ENCODE data around the gene RGS14. TPM values are rescaled to one million over a fixed set of nuclear protein-coding genes. Genes with fewer than 3 reads are reported as not detected.

Gene RGS14
- total RNA-seq (ENCODE audit: low replicate concordance): 3.1 and 28.9 TPM in 2 replicates

GRCh38 chr5:177357459-177358351 lies at the start of gene RGS14:
Gene RGS14 (plus strand): TSS chr5:177357924. CDS start chr5:177358025, 101 bp downstream.
- no peak for TF ChIP-seq CTCF (IDR thresholded peaks at IDR 0.05; ENCODE audit: insufficient read depth, low read length)
- H3K4me3 ChIP-seq (ENCODE audit: low read depth, low read length): no peak within 1 kb of the TSS
- DNase-seq (ENCODE audit: low read depth): no peak

- H3K4me3 ChIP-seq (ENCODE audit: low read depth, low read length): no peak overlapping the region
- TF ChIP-seq CTCF (IDR thresholded peaks at IDR 0.05; ENCODE audit: insufficient read depth, low read length): no peak
- no peak for DNase-seq (ENCODE audit: low read depth)
These were observed 49.0 kb upstream of the RGS14 start for GRCh38 chr5:177308740-177309139.

- peak; percentile 93 for TF ChIP-seq CTCF (IDR thresholded peaks at IDR 0.05; ENCODE audit: insufficient read depth, low read length)
- H3K4me3 ChIP-seq (ENCODE audit: low read depth, low read length): no peak overlapping the region
- DNase-seq (ENCODE audit: low read depth): peak; percentile 65
These were observed 48.2 kb upstream of the RGS14 start for GRCh38 chr5:177309351-177310191.

- DNase-seq (ENCODE audit: low read depth): no peak
- H3K4me3 ChIP-seq (ENCODE audit: low read depth, low read length): peak overlapping the region; percentile 77
- no peak for TF ChIP-seq CTCF (IDR thresholded peaks at IDR 0.05; ENCODE audit: insufficient read depth, low read length)
These were observed 47.4 kb upstream of the RGS14 start for GRCh38 chr5:177310332-177310731.

GRCh38 chr5:177310757-177311391 lies 46.9 kb upstream of the RGS14 start:
- DNase-seq (ENCODE audit: low read depth): no peak
- TF ChIP-seq CTCF (IDR thresholded peaks at IDR 0.05; ENCODE audit: insufficient read depth, low read length): no peak
- peak overlapping the region; percentile 77 for H3K4me3 ChIP-seq (ENCODE audit: low read depth, low read length)

- DNase-seq (ENCODE audit: low read depth): no peak
- no peak for TF ChIP-seq CTCF (IDR thresholded peaks at IDR 0.05; ENCODE audit: insufficient read depth, low read length)
- H3K4me3 ChIP-seq (ENCODE audit: low read depth, low read length): peak overlapping the region; percentile 77
These were observed 46.4 kb upstream of the RGS14 start for GRCh38 chr5:177311392-177311722.
